PC-9 (cell line): ENCODE measurements around the gene CENPVL3. TPM values are rescaled to one million over a fixed set of nuclear protein-coding genes. Genes with fewer than 3 reads are reported as not detected.

Experiments
- BruUV-seq: library from RNA; stranded (reverse); fragments of 400-500 nt; replicated peaks from 2 replicates; lab custom pipeline; 2021; lab: Mats Ljungman, UMichigan
- CTCF ChIA-PET: fragments of 300-600 bp; sonication (Branson Sonifier 250); formaldehyde crosslinking; loops from one replicate; lab custom pipeline; 2022; ENCODE audit warnings: antibody characterized with exemption; lab: Charles Lee
- POLR2A ChIA-PET: fragments of 300-600 bp; sonication (Branson Sonifier 250); formaldehyde crosslinking; loops from one replicate; lab custom pipeline; 2022; ENCODE audit warnings: antibody characterized with exemption; ENCODE audit not compliant: unreplicated experiment; lab: Charles Lee
- DNase-seq, 2 experiments: peaks; one replicate each; pipeline versions ENCODE4 v3.0.0 to v3.0.0-alpha.2; 2015 to 2022; ENCODE audit warnings: mixed read lengths in 1 of 2
- H2AFZ ChIP-seq: fragments of 200-600 bp; sonication (generic); 2 replicates; pipeline ENCODE4 v1.8.1; 2017; ENCODE audit warnings: antibody characterized with exemption
- H3F3A ChIP-seq: fragments of 200-600 bp; sonication (generic); 2 replicates; pipeline ENCODE4 v1.8.1; 2017; ENCODE audit warnings: antibody characterized with exemption, mild to moderate bottlenecking, low read depth; ENCODE audit not compliant: insufficient read depth
- H3K27ac ChIP-seq: fragments of 200-600 bp; sonication (generic); 2 replicates; pipeline ENCODE4 v1.6.1; 2016; ENCODE audit warnings: mixed run types
- H3K27me3 ChIP-seq: fragments of 200-600 bp; sonication (generic); 2 replicates; pipeline ENCODE4 v1.6.1; 2016; ENCODE audit warnings: low read depth, mixed run types; ENCODE audit not compliant: insufficient read depth
- H3K36me3 ChIP-seq: fragments of 200-600 bp; sonication (generic); 2 replicates; pipeline ENCODE4 v1.6.1; 2016; ENCODE audit warnings: low read depth, mixed run types
- H3K4me1 ChIP-seq: fragments of 200-600 bp; sonication (generic); replicated peaks from 2 replicates; pipeline ENCODE4 v1.6.1; 2016; ENCODE audit warnings: mixed run types; ENCODE audit not compliant: insufficient read depth
- H3K4me2 ChIP-seq: fragments of 200-600 bp; sonication (generic); 2 replicates; pipeline ENCODE4 v1.6.1; 2017; ENCODE audit warnings: mixed run types
- H3K4me3 ChIP-seq: fragments of 200-600 bp; sonication (generic); 2 replicates; pipeline ENCODE4 v1.6.1; 2016; ENCODE audit warnings: mixed run types
- H3K79me2 ChIP-seq: fragments of 200-600 bp; sonication (generic); 2 replicates; pipeline ENCODE4 v1.6.1; 2017; ENCODE audit warnings: low read depth, mixed run types
- H3K9me2 ChIP-seq: fragments of 200-600 bp; sonication (generic); 2 replicates; pipeline ENCODE4 v1.8.1; 2017; ENCODE audit warnings: mild to moderate bottlenecking; ENCODE audit not compliant: insufficient read depth
- H3K9me3 ChIP-seq: fragments of 200-600 bp; sonication (generic); 2 replicates; pipeline ENCODE4 v1.8.1; 2016; ENCODE audit warnings: low read depth; ENCODE audit not compliant: insufficient read depth
- H4K20me1 ChIP-seq: fragments of 200-600 bp; sonication (generic); 2 replicates; pipeline ENCODE4 v1.8.1; 2017; ENCODE audit not compliant: insufficient read depth
- CTCF ChIP-seq: fragments of 200-600 bp; sonication (generic); conservative IDR thresholded peaks from 2 replicates; pipeline ENCODE4 v1.6.1; 2017; ENCODE audit warnings: mixed run types, antibody characterized with exemption, mild to moderate bottlenecking, moderate library complexity
- EZH2 ChIP-seq: fragments of 200-600 bp; sonication (generic); IDR thresholded peaks from 2 replicates; pipeline ENCODE4 v1.8.0; 2017; ENCODE audit warnings: antibody characterized with exemption, low read depth
- intact Hi-C: fragments of 100-400 bp; cut with micrococcal nuclease; formaldehyde crosslinking; loops from one replicate; pipeline ENCODE4 v1.10.0; 2022; ENCODE audit not compliant: unreplicated experiment
- total RNA-seq: library from RNA; stranded (reverse); gene quantifications from 2 replicates; pipeline ENCODE4 v1.2.3, GENCODE V29; 2021

Gene CENPVL3
- total RNA-seq, 1 experiment from 2014 or later, result not detected

DNA sequence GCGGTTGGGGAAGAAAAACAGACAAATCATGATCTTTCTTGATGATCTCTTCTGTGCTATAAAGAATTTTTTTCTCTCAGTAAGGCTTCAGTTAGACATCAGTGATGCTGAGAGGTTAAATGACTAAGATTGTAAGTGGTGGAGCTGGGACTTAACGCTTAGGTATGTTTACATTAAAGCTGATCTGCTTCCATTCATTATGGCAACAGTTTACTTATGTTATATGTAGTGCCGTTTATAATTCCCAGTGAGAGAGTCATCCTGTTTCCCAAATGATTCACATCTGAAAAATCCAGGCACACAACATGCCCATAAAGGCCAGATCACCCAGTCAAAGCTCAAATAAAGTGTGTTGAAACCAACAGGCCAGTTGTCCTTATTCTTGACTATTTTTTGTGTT lies 50.1 kb downstream of the CENPVL3 start:
- H2AFZ ChIP-seq, result no peak overlapping the region
- DNase-seq, result no peak
- TF ChIP-seq CTCF (no peak), EZH2 (no peak)

More for the DNA sequence above, 50.1 kb downstream of the CENPVL3 start:
- H3K4me2 ChIP-seq, result no peak overlapping the region
- no peaks in the 10 kb centered on the region for H3K27me3 ChIP-seq
- H3K4me3 ChIP-seq, result no peak overlapping the region
- no peaks in the 10 kb centered on the region for H3K79me2 ChIP-seq
- no peaks in the 10 kb centered on the region for H4K20me1 ChIP-seq
- H3F3A ChIP-seq, result no peaks in the 10 kb centered on the region
- no peaks in the 10 kb centered on the region for H3K9me2 ChIP-seq
- no peaks in the 10 kb centered on the region for H3K9me3 ChIP-seq
- BruUV-seq, result no TSS peak
- CTCF ChIA-PET, result no interaction called here
- no peak overlapping the region for H3K27ac ChIP-seq
- intact Hi-C loops, result no loop called here
- POLR2A ChIA-PET, result no interaction called here
- no peaks in the 10 kb centered on the region for H3K36me3 ChIP-seq
- H3K4me1 ChIP-seq, result no peaks in the 10 kb centered on the region

Other genes with a start within 250 kb of the CENPVL3 start
- gene NUDT11, start 122.3 kb downstream of the CENPVL3 start, total RNA-seq, result not detected in 2 replicates
- not detected in 2 replicates for gene CENPVL2, start 63.9 kb upstream of the CENPVL3 start, total RNA-seq
- not detected in 2 replicates for gene CENPVL1, start 91.6 kb upstream of the CENPVL3 start, total RNA-seq
- gene GSPT2, start 124.5 kb upstream of the CENPVL3 start, total RNA-seq, result not detected in 2 replicates